ENCODE measurements around the gene EPB41L4B.

Gene EPB41L4B

DNA sequence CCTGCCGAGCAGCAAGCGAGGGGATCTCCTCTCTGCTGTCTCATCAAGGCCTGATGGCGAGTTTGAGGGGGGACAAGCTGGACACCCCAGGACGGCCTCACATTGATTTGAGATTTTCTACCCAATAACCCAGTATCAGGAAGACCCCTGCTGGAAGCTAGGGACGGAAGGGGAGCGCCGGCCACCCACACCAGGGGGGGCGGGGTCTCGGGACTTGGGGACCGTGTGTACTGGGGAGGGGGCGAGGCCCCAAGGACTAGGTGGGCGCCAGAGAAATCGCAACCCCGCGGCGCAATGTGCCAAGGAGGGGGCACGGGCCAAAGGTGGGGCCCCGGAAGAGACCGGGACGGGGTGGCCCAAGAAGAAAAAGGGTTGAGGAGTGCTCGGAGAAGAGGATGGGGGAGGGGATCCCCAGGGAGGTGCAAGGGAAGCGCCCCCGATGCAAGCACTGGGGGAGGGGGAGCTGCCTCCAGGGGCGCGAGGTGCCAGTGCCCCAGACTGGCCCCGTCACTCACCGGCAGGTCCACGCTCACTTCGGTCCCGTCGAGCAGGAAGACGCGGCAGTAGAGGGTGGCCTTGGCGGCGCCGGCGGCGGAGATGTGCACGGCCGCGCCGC, 1.1 kb downstream of the EPB41L4B start:
- no peak for DNase-seq

DNA sequence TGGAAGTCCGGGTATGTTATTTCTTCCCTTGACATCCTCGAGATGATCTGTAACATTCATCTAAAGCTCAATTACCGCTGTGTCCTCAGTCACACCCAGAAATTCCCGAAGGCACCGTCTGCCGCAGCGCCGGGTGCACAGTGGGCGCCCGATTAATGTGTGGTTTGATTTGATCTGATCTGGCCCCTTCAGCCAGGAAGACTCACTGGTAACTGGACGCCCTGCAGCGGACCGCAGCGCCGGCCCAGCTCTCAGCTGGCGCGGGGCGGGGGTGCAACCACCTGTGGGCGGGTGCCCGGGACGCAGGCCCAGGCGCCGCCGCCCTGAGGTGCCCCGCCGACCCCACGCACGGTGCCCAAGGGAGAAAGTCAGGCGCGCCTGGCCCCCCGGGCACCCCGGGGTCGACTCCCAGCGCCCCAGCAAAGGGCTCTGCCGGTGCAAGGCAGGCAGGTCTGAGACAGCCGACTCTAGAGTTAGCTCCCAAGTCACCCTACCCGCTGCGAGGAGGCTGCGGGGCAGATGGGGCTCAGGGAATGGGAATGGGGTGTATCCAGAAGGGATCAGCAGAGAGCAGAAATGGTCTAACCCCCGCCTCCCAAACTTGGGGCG, 1.7 kb downstream of the EPB41L4B start:
- DNase-seq, result no peak

DNA sequence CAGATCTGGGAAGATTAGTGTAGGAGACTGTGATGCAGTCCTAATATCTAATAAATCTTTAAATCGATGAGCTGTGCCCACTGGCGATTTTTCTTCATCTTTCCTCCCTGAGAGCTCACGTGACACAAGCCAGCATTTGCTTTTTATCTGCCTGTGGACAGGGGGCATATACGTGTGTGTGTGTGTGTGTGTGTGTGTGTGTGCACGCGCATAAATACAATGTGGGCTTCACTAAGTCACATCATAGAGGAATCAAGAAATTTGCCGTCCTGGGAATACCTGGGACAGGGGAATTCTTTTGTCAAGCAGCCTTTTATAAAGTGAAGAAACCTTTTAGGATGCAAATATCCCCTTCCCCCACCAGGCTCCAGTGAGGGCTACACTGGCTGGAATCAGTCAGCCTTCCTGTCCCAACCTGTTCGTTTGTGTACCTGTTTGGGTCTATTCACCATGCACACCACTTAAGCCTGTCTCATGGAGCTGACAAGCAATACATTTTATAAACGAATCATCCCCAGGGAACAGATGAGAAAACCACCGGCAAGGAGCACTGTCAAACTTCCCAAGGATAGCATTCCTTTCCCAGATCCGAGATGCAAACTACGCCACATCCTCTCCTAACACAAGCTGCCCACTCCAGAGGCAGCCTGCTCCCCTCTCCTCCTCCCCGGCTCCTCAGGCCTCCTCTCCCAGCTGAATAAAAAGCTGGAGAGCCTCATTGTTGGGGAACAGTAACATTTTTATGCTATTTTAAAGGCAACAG, 2.7 kb downstream of the EPB41L4B start:
- no peak for DNase-seq

DNA sequence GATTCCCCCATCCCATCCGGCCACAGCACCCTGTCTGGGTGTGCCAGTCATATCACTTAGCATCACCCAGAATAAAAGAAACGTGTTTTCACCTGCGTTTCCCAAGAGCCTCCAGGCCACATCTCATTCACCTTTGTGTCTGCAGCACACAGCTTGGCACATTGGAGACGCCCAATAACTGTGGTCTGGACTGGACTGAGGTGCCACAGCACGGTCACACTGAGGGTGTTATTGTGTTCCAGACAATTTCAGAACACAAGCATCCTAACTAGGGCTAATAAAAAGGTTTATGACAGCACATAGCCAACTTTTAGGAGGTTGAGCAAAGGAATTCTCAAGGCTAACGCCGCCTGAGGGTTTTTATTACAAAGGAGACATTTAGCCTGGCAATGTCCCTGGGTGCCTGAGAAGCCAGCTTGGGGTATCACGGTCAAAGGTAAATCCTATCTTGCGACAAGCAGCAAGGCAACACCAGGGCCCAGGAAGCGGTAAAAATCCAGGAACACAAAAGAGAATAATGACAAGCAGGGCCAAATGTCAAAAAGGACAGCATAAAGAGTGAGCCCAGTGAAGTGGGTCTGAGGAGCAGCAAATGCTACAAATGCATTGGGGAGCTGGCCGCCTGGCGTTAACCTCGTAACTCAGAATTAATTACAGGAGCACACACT, 3.4 kb downstream of the EPB41L4B start:
- no peak for DNase-seq

DNA sequence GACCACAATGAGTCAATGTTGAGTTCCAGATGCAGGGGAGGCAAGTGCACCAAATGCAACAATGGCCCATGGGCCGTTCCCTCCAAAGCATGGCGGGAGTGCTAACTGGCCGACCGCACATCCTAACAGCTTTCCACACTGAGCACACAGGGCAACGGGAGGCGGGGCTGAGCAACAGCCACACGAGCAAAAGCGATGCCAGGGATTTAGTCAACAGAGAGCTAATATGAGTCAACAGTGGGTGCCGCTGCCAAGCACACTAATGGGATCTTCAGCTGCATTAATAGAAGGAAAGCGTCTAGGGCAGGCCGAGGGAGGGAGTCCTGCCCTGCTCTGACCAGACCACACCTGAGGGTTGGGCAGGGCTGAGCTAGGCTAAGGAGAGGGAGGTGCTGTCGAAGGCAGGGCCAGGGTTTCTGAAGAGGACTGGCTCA, 4.6 kb downstream of the EPB41L4B start:
- DNase-seq, result no peak

DNA sequence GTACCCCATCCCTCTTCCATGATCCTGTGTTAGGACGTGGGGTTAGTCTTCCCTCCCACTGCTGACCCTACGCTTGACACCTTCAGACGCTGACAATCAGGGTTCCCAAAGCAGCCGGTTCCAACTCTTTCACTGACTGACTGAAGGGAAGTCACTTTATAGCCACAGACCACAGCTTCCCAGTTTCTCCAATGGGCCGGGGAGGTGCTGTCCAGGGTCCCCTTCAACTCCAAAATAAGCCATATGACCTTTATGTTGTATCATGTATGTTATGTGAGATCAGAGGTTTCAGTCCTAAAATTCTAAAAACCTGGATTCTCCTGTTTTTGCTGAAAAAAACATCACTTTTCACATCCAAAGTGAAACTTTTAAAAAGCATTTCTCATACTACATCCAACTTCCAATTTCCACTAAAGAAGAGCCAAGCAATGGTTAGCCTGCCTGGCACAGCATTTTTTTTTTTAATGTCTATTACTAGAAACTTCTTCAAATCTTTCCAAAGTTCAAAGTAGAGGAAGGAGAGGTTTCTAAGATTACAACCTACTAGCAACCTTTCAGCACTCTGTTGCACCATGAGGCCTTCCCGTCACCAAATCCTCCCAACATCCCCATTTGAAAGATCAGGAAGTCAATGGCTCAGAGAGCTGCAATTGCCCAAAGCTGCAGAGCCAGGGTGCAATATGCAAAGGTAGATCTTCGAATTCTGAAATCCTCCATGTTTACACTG, 5.2 kb downstream of the EPB41L4B start:
- no peak for DNase-seq

DNA sequence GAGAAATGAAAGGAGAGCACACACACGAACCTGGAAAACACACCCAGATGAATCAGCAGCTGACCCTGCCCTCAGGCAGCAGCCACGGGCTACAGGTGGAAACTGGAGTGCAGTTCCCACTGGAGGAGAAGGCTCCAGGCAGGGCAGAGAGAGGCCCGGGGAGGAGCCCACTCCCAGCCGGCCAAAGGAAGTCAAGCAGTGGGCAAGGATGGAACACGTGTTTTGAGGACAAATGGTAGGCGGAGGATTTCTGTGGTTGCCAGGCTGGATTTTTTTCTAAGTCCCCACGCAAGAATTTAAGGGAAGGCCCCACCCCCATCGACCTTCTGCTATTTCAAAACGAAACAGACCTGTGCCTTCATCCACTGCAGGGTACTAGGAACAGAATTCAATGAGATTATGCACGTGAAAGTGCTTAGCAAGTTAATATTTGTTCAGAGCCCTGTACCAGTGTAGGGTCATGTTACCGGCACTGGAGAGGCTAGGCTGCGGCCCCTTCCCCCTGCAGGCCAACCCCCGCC, 6.8 kb downstream of the EPB41L4B start:
- no peak for DNase-seq

DNA sequence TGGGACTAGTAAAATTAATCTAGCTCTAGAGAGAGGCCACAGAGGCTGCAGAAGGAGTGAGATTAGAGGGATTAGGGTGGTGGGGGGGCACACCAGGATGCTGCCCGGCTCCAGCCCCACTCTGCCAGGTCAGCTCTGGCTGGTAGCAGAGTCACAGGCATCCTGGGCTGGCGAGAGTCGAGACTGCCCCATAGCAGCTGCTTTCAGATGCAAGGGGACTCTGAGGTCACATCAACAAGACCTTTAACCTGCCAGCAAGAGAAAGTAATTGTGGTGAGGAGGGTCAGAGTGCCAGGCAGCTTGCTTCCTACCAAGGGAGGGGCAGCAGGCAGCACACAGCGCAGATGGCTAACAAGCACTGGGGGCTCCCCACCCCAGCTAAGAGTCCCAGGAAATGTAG, 7.5 kb downstream of the EPB41L4B start:
- DNase-seq, result no peak

DNA sequence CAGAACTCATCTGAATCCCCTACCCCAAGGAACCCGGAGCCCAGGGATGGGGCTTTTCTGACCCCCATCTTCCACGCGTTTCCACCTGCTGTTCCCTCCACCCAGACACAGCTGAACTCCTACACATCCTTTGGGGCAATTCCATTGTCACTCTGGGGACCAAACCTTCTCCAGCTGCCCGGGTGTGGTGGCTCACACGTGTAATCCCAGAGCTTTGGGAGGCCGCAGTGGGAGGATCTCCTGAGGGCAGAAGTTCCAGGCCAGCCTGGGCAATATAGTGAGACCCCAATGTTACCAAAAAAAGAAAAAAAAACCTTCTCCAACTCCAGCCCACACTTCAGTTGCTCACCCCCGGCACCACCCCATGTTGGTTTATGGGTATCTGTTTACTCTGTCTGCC, 8.1 kb downstream of the EPB41L4B start:
- no peak for DNase-seq

DNA sequence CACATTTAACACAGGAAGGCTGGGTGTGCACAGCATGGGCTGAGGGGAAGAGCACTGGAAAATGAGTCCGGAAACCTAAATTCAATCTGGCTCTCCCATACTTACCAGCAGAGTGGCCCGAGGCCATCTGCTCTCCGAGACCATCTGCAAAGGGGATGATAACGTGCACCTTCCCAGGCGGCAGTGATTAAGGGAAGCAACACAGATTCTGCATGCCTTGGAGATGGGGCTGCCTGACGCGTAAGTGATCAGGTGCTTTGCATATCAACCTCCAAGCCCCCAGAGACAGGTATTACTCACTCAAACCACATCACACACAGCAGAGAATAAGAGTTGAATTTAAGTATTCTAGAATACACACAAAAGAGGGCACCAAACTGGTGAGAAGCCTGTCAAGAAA, 9.1 kb downstream of the EPB41L4B start:
- no peak for DNase-seq

DNA sequence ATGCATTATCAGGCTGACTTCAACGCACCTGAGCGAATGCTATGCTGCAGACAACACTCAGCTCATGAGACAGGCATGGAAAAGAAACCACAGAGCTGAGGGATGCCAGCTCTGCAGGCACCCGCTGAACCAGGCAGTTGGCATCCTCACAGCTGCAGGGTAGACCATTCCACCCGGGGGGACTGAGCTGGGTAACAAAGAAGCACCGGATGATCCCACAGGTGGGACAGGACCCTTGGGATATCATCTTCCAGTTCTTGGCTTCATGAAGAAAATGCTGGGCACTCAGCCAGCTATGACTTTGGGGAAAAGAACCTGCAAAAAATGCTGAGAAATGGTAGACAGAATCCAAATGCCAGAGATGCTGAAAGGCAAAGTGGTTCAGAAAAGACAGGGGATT, 9.6 kb downstream of the EPB41L4B start:
- DNase-seq, result no peak

DNA sequence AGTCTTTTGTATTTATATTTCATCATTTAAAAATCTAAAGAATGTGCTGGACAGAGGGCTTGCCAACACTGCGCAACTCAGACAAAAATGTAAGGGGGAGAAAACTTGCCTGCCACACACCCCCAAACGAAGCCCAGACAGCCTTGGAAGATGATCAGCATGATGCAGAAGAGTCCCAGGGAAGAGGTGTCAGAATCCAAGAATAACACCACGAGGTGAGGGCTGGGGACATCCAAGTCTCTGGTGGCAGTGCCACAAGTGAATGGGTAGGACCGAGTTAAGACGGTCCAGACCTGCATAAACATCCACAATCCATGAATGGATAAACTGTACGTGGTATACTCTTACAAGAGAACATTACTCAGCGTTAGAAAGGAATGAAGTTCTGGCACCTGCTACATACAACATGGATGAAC, 10.4 kb downstream of the EPB41L4B start:
- no peak for DNase-seq

DNA sequence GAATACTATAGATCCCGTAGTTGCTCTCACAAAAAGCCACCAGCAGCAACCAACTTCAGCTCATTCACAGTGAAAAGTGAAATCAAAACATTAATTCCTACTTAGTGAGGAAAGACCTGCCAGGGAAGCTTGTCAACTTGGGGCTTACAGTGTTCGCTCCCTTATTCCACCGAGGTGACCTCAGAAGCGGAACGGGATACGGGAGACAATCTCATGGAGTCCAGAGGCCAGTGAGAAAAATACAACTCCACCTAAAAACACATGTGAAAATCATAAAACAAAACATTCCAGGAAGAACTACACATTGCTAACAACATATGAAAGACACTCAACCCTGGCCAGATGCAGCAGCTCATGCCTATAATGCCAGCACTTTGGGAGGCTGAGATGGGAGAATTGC, 11.6 kb downstream of the EPB41L4B start:
- no peak for DNase-seq

DNA sequence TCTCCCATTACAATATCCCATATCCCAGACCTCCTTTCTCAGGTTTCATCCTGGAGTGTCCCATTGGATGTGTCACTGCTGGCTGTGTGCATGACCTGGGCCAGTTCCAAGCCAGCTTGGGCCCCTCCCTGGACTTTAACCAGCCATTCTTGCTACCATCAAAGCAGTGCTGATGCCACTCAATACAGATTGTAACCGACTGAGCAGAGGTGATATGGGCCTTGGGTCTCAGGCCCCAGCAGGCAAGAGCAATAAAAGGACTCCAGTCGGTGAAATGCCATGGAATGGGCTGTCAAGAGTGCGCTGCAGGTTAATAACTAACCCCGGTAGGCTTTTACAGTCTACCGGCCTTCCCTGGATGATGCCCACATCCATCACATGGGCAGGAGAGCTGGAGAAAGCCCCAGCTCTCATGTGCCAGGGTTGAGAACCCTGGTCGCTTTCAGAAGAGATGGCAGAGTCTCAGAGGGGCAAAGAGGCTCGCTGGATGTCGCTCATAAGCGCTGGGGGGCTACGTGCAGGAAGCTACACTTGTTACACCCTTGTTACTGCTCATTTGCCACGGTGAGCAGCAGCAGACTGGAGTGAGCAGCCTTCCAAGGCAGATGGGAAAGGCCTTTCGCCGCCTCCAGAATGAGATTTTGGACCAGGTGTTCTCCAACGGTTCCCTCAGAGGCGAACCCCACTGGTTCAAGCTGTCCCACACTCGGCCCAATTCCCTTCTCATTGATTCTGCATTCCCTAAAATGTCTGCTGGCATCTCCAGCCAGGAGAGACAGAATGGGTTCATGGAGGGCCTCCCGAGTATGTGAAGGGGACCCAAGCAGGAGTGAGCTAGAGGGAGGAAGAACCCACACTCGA, 13.2 kb downstream of the EPB41L4B start:
- no peak for DNase-seq

DNA sequence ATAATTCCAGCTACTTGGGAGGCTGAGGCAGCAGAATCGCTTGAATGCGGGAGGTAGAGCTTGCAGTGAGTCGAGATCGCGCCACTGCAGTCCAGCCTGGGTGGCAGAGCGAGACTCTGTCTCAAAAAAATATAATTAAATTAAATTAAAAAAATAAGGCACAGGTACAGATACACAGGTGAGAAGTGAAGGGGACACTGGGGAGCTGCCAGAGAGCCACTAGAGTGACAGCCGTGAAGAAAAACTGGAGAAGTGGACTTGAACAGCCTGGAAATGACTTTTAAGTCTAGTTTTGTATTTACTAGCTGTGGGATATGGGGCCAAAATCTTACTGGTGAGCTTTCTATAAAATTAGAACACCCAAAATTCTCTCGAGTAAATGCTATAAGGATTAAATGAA, 15.1 kb downstream of the EPB41L4B start:
- no peak for DNase-seq

DNA sequence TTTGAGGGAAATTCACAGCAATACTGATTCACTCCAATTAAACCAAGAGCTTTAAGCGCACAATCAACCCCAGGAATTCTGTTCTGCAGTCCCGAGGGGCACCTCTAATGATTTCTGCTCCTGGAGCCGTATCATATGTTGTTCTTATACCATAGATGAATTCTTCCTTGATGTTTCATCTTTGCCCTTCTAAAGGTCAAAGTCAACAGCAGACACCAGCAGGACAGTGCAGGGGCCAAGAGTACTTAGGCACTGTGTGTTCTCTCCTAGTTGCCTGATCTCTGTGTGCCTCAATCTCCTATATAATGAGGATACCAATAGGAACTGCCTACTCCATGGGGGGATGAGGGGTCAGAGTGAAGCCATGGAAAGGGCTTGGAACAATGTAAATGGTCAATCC, 16.5 kb downstream of the EPB41L4B start:
- no peak for DNase-seq

DNA sequence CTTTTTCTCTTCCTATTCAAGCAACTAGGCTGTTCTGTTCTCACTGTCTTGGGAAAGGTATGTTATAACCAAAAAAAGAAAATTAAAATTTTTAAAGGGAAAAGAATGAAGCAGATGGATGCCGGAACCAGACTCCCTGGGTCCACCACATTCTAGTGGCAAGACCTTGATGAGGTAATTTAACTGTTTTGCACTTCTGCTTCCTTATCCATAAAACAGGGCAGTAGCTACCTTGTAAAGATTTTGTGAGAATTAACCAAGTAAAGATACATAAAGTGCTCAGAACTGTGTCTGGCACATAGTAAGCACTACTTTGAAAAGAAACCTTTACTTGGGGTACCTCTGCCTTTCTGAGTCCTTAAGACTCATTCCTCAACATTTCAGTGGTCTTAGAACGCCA, 17.0 kb downstream of the EPB41L4B start:
- DNase-seq, result no peak

DNA sequence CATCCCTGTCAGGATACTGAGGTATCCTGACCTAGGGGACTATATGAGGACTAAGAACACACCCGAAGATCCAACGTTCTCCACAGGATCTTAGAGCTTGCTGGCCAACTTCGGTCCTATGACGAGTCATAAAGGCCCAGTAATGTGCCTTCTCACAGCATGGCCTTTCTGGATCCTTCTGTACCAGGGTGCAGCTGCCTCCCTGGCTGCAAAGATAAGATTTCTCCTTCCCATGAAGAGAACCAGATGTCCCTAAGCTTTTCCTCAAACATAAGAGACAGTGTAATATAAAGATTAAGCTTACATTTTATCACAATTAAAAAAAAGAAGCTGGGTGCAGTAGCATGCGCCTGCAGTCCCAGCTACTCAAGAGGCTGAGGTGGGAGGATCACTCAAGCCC, 18.3 kb downstream of the EPB41L4B start:
- DNase-seq, result no peak

DNA sequence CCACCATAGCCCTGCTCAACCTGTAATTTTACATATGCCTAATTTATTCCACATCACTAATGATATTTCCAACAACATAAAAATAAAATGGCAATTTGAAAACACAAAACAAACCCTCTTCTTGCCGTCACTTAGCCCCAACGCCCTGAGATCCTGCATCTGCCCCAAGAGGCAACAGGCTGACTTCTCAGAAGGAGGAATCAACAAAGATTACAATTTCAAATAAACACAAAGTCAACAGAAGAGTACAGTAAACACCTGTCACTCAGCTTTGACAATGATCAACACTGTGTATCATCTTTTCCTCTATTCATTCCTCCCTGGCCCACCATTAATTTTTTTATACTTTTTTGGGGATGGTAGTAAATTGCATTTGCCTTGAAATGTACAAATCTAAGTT, 19.8 kb downstream of the EPB41L4B start:
- DNase-seq, result no peak

DNA sequence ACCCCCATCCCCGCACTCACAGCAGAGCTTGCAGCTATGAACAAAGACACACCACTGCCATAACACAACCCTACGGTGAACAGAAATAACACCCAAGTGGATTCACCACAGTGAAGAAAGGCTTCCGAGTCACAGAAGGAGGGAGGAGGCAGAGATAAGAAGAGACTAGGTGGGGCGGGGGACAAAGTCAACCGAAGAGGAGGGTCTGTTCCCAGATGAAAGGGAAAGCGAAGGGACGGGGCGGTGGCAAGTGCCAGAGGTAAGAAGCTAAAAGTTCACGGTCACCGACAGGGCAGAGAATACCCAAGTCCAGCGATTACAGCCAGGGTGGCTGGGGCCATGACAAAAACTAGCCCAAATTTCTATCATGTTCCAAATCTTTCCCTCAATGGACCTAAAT, 21.0 kb downstream of the EPB41L4B start:
- no peak for DNase-seq

DNA sequence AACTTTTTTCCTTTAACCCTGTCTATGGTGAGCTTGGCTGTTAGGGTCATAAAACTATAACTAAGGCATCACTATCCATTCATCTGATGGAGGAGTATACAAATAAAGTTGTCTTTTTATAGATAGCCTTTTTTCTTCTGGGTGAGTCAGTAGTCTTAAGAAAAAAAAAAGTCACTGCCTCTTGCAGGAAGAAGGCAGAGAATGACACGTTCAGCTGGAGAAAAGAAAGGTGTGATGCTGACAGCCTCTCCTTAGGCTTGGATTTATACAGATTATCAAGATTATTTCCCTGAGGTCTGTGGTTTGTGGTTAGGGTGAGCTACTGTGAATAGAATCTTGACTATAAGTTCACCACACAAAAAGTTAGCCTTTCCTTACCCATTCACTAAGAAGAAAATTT, 23.0 kb downstream of the EPB41L4B start:
- no peak for DNase-seq

Data from OCI-M1 (cell line).